T-helper 2 cell treated with Interferon-gamma antibody and Interleukin-4, amounts not matched to agents 5 μg/mL and 100 μg/mL, for 36 hours (primary cell): ENCODE results near the gene MYH7.

Source experiments
- DNase-seq: peaks from one replicate; pipeline ENCODE4 v3.0.0; 2021; ENCODE audit warnings: low spot score
- H3K27ac Mint-ChIP-seq: one replicate; pipeline ENCODE4 v1.8.0; 2021; ENCODE audit warnings: mild to moderate bottlenecking, mixed read lengths
- H3K27me3 Mint-ChIP-seq: one replicate; pipeline ENCODE4 v1.8.0; 2021; ENCODE audit warnings: low read depth, mixed read lengths
- H3K36me3 Mint-ChIP-seq: one replicate; pipeline ENCODE4 v1.8.0; 2021; ENCODE audit warnings: low read depth, mixed read lengths
- H3K4me1 Mint-ChIP-seq: one replicate; pipeline ENCODE4 v1.8.0; 2021; ENCODE audit warnings: low read depth, mixed read lengths
- H3K4me3 Mint-ChIP-seq: one replicate; pipeline ENCODE4 v1.8.0; 2022; ENCODE audit warnings: mild to moderate bottlenecking, moderate library complexity, mixed read lengths
- H3K9me3 Mint-ChIP-seq: one replicate; pipeline ENCODE4 v1.8.0; 2021; ENCODE audit warnings: mixed read lengths

Gene MYH7

GRCh38 chr14:23411563-23412525 lies 23.6 kb downstream of the MYH7 start:
- DNase-seq, result no peak

DNA sequence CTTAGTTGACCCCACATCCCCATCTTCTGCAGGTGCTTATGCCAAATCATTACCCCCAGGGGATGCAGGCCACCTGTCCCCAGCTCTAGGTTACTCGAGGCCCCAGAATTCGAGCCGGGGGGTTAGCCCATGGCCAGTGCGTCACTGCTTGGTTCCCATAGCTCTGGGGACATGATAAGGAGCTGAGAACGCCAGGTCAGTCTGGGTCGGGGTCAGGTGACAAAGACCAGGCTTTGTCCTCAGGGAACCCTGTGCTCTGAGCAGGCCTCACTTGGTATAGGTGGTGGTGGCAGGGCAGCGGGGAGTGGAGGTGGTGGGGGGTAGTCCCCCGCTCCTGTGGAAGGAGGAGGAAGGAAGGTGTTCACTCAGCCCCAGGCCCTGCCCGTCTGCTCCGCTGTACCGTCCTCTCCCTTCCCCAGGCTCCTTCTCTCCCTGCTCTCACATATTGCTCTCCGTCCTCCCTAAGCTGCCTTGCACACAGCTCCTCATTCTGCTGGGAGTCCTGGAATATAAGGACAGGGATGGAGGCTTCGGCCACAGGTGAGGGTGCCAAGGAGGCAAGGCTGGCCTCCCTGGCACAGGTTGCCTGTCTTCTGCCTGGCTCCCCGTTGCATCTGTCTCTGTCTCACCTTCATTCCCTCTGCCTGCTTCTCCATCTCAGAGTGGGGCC lies 25.4 kb downstream of the MYH7 start:
- H3K4me3 Mint-ChIP-seq, result no peak overlapping the region
- DNase-seq, result no peak
- H3K4me1 Mint-ChIP-seq, result no peaks in the 10 kb centered on the region
- H3K36me3 Mint-ChIP-seq, result no peaks in the 10 kb centered on the region
- no peaks in the 10 kb centered on the region for H3K9me3 Mint-ChIP-seq
- H3K27me3 Mint-ChIP-seq, result no peaks in the 10 kb centered on the region
- H3K27ac Mint-ChIP-seq, result no peak overlapping the region

More at GRCh38 chr14:23411563-23412525, 23.6 kb downstream of the MYH7 start:
- Mint-ChIP-seq H3K27ac (no peak overlapping the region), H3K4me3 (no peak overlapping the region), H3K36me3 (no peaks in the 10 kb centered on the region), H3K27me3 (no peaks in the 10 kb centered on the region), H3K4me1 (no peaks in the 10 kb centered on the region), H3K9me3 (no peaks in the 10 kb centered on the region)

- no peaks in the 10 kb centered on the region for H3K9me3 Mint-ChIP-seq
- H3K27me3 Mint-ChIP-seq, result no peaks in the 10 kb centered on the region
- no peak overlapping the region for H3K4me3 Mint-ChIP-seq
- H3K36me3 Mint-ChIP-seq, result no peaks in the 10 kb centered on the region
- H3K27ac Mint-ChIP-seq, result no peak overlapping the region
- no peaks in the 10 kb centered on the region for H3K4me1 Mint-ChIP-seq
- no peak for DNase-seq
Measured at GRCh38 chr14:23409475-23409874, 26.0 kb downstream of the MYH7 start.

- Mint-ChIP-seq H3K9me3 (no peaks in the 10 kb centered on the region), H3K36me3 (no peaks in the 10 kb centered on the region), H3K27me3 (no peaks in the 10 kb centered on the region), H3K27ac (no peak overlapping the region), H3K4me3 (no peak overlapping the region), H3K4me1 (no peaks in the 10 kb centered on the region)
- no peak for DNase-seq
Measured at GRCh38 chr14:23408307-23408630, 27.2 kb downstream of the MYH7 start.

DNA sequence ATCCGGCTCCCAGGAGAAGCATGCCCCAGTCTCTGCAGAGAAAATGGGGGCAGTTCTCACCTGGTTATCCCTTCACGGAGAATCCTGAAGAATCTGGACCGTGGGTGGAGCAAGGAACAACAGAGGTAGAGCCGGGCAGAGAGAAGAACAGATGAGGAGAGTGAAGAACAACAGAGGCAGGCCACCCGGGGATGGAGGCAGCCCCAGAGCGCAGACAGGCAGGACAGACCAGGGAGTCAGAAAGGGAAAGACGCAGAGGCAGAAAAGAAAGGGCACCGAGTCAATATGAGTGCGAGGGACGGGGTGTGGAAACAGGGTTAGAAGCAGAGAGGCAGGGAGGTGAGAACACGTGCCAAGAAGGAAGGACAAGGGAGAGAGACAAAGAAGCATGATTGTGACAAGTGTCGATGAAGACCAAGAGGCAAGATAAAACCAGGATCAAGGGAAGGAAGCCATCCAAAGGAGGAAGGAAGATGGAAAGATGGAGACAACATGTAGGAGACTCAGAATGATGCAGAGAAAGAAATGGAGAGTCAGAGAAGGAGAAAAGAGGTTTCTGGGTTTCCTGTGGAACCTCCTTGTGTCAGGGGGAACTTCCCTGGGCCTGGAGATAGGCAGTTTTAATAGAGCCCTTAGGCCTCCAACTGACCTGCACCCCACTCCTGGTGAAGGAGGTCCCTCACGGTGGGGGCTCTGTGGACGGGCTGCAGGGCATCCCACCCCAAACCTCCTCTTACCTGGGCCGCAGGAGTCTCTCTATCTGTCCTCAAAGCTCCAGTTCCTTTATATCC lies 27.7 kb downstream of the MYH7 start, which contains the start of gene MYH6:
TSS of gene MYH6 (minus strand) at position 758 of the 791 bp plus-strand sequence. CDS start 1,050 bp downstream, outside the sequence.
- Mint-ChIP-seq H3K27ac (no peak within 1 kb of the TSS), H3K4me1 (no peaks in the 10 kb centered on the region), H3K36me3 (no peaks in the 10 kb centered on the region), H3K9me3 (no peaks in the 10 kb centered on the region), H3K4me3 (no peak within 1 kb of the TSS), H3K27me3 (no peaks in the 10 kb centered on the region)
- DNase-seq, result no peak

GRCh38 chr14:23406725-23407355 lies 28.6 kb downstream of the MYH7 start:
- no peak for DNase-seq
- Mint-ChIP-seq H3K4me1 (no peaks in the 10 kb centered on the region), H3K36me3 (no peaks in the 10 kb centered on the region), H3K27me3 (no peaks in the 10 kb centered on the region), H3K9me3 (no peaks in the 10 kb centered on the region), H3K27ac (no peak overlapping the region), H3K4me3 (no peak overlapping the region)

GRCh38 chr14:23406244-23406643 lies 29.2 kb downstream of the MYH7 start:
- Mint-ChIP-seq H3K36me3 (no peaks in the 10 kb centered on the region), H3K9me3 (no peaks in the 10 kb centered on the region), H3K27ac (no peak overlapping the region), H3K4me3 (no peak overlapping the region), H3K27me3 (no peaks in the 10 kb centered on the region), H3K4me1 (no peaks in the 10 kb centered on the region)
- DNase-seq, result no peak

DNA sequence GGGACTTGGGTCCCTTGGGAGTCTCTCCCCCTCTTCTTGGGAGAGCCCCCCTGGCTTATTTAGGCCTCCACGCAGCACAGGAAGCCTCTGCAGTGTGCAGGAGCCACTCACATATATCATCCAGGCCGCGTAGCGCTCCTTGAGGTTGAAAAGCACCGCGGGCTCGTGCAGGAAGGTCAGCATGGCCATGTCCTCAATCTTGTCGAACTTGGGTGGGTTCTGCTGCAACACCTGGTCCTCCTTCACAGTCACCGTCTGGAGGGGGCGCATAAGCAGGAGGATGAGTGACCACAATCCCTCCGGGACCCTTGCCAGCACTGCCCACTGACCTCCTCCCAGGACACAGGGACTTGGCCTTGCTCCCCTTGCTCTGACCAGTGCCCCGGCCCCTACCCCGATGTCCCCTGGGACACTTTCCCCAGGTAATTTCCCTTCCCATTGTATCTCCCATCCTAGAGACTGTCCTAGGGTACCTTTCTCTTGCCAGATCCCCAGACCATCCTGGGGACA lies 29.9 kb downstream of the MYH7 start:
- no peaks in the 10 kb centered on the region for H3K36me3 Mint-ChIP-seq
- H3K4me3 Mint-ChIP-seq, result no peak overlapping the region
- no peaks in the 10 kb centered on the region for H3K4me1 Mint-ChIP-seq
- DNase-seq, result no peak
- H3K27ac Mint-ChIP-seq, result no peak overlapping the region
- H3K27me3 Mint-ChIP-seq, result no peaks in the 10 kb centered on the region
- H3K9me3 Mint-ChIP-seq, result no peaks in the 10 kb centered on the region

DNA sequence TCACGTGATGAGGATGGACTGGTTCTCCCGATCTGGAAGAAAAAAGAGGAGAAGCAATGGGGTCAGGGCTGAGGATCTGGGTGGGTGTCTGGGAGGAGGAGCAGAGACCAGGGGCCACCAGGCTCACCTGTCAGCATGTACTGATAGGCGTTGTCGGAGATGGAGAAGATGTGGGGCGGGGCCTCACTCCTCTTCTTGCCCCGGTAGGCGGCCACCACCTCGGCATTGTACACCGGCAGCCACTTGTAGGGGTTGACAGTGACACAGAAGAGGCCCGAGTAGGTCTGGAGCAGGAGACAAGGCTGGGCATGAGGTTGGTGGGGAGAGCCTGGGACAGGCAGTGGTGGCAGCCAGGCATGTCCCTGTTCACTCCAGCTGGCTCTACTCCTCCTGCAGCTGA lies 30.4 kb downstream of the MYH7 start:
- Mint-ChIP-seq H3K36me3 (no peaks in the 10 kb centered on the region), H3K27me3 (no peaks in the 10 kb centered on the region), H3K27ac (no peak overlapping the region), H3K9me3 (no peaks in the 10 kb centered on the region), H3K4me3 (no peak overlapping the region), H3K4me1 (no peaks in the 10 kb centered on the region)
- DNase-seq, result no peak

GRCh38 chr14:23404331-23404900 lies 31.0 kb downstream of the MYH7 start:
- no peak for DNase-seq
- no peaks in the 10 kb centered on the region for H3K9me3 Mint-ChIP-seq
- H3K27me3 Mint-ChIP-seq, result no peaks in the 10 kb centered on the region
- H3K4me1 Mint-ChIP-seq, result no peaks in the 10 kb centered on the region
- no peak overlapping the region for H3K4me3 Mint-ChIP-seq
- H3K36me3 Mint-ChIP-seq, result no peaks in the 10 kb centered on the region
- H3K27ac Mint-ChIP-seq, result no peak overlapping the region

GRCh38 chr14:23403908-23404307 lies 31.6 kb downstream of the MYH7 start:
- H3K27me3 Mint-ChIP-seq, result no peaks in the 10 kb centered on the region
- no peak overlapping the region for H3K27ac Mint-ChIP-seq
- no peaks in the 10 kb centered on the region for H3K4me1 Mint-ChIP-seq
- no peak for DNase-seq
- no peak overlapping the region for H3K4me3 Mint-ChIP-seq
- no peaks in the 10 kb centered on the region for H3K36me3 Mint-ChIP-seq
- no peaks in the 10 kb centered on the region for H3K9me3 Mint-ChIP-seq

GRCh38 chr14:23403139-23403438 lies 32.4 kb downstream of the MYH7 start:
- no peak overlapping the region for H3K4me3 Mint-ChIP-seq
- H3K4me1 Mint-ChIP-seq, result no peaks in the 10 kb centered on the region
- H3K9me3 Mint-ChIP-seq, result no peaks in the 10 kb centered on the region
- no peaks in the 10 kb centered on the region for H3K36me3 Mint-ChIP-seq
- no peaks in the 10 kb centered on the region for H3K27me3 Mint-ChIP-seq
- no peak for DNase-seq
- no peak overlapping the region for H3K27ac Mint-ChIP-seq

GRCh38 chr14:23402296-23403138 lies 32.9 kb downstream of the MYH7 start:
- H3K4me3 Mint-ChIP-seq, result no peak overlapping the region
- H3K27ac Mint-ChIP-seq, result no peak overlapping the region
- H3K4me1 Mint-ChIP-seq, result no peaks in the 10 kb centered on the region
- no peak for DNase-seq
- no peaks in the 10 kb centered on the region for H3K27me3 Mint-ChIP-seq
- no peaks in the 10 kb centered on the region for H3K36me3 Mint-ChIP-seq
- H3K9me3 Mint-ChIP-seq, result no peaks in the 10 kb centered on the region
